GM23248 (cell line): ENCODE measurements around the gene TRPM3. TPM values are rescaled to one million over a fixed set of nuclear protein-coding genes. Genes with fewer than 3 reads are reported as not detected.
A peak's percentile ranks its signal among the peaks of the same experiment; 100 is the strongest.

Experiments
- DNase-seq: peaks from one replicate; pipeline ENCODE4 v3.0.0-alpha.2; 2015
- H2AFZ ChIP-seq: fragments of 200-600 bp; sonication (generic); 2 replicates; pipeline ENCODE4 v1.6.1; 2016; ENCODE audit warnings: antibody characterized with exemption
- H3F3A ChIP-seq: fragments of 200-600 bp; sonication (generic); 2 replicates; pipeline ENCODE4 v1.6.1; 2016; ENCODE audit warnings: mild to moderate bottlenecking, antibody characterized with exemption, mixed run types; ENCODE audit not compliant: insufficient read depth
- H3K27ac ChIP-seq: fragments of 200-600 bp; sonication (generic); 2 replicates; pipeline ENCODE4 v1.5.1; 2016; ENCODE audit warnings: mild to moderate bottlenecking
- H3K27me3 ChIP-seq: fragments of 200-600 bp; sonication (generic); replicated peaks from 2 replicates; pipeline ENCODE4 v1.6.1; 2016; ENCODE audit warnings: mild to moderate bottlenecking; ENCODE audit not compliant: insufficient read depth
- H3K36me3 ChIP-seq: fragments of 200-600 bp; sonication (generic); 2 replicates; pipeline ENCODE4 v1.6.1; 2016; ENCODE audit warnings: low read depth, mild to moderate bottlenecking
- H3K4me1 ChIP-seq: fragments of 200-600 bp; sonication (generic); 2 replicates; pipeline ENCODE4 v1.6.1; 2016; ENCODE audit warnings: mild to moderate bottlenecking; ENCODE audit not compliant: insufficient read depth
- H3K4me2 ChIP-seq: fragments of 200-600 bp; sonication (generic); one replicate; pipeline ENCODE4 v1.6.1; 2016; ENCODE audit warnings: mild to moderate bottlenecking; ENCODE audit not compliant: unreplicated experiment
- H3K4me3 ChIP-seq: fragments of 200-600 bp; sonication (generic); 2 replicates; pipeline ENCODE4 v1.5.1; 2016; ENCODE audit warnings: mild to moderate bottlenecking
- H3K79me2 ChIP-seq: fragments of 200-600 bp; sonication (generic); 2 replicates; pipeline ENCODE4 v1.6.1; 2016; ENCODE audit warnings: mild to moderate bottlenecking; ENCODE audit not compliant: insufficient read depth
- H3K9ac ChIP-seq: fragments of 200-600 bp; sonication (generic); 2 replicates; pipeline ENCODE4 v1.6.1; 2016; ENCODE audit warnings: mild to moderate bottlenecking
- H3K9me2 ChIP-seq: fragments of 200-600 bp; sonication (generic); 2 replicates; pipeline ENCODE4 v1.6.1; 2016; ENCODE audit warnings: mixed run types, mild to moderate bottlenecking, moderate library complexity; ENCODE audit not compliant: insufficient read depth
- H3K9me3 ChIP-seq: fragments of 200-600 bp; sonication (generic); one replicate; pipeline ENCODE4 v1.6.1; 2017; ENCODE audit warnings: low read depth
- H4K20me1 ChIP-seq: fragments of 200-600 bp; sonication (generic); 2 replicates; pipeline ENCODE4 v1.6.0; 2016; ENCODE audit not compliant: insufficient read depth
- EZH2 ChIP-seq: fragments of 200-600 bp; sonication (generic); IDR thresholded peaks from 2 replicates; pipeline ENCODE4 v1.6.1; 2018; ENCODE audit warnings: antibody characterized with exemption, mild to moderate bottlenecking; ENCODE audit not compliant: insufficient read depth, poor library complexity, severe bottlenecking
- EZH2phosphoT487 ChIP-seq: fragments of 200-600 bp; sonication (generic); IDR thresholded peaks from 2 replicates; pipeline ENCODE4 v1.6.1; 2018; ENCODE audit warnings: antibody characterized with exemption, moderate library complexity, mild to moderate bottlenecking, low read depth; ENCODE audit not compliant: insufficient read depth
- WGBS, 2 experiments: methylation state at CpG; one replicate each; pipeline ENCODE4 v1.1.6; 2015 to 2017; ENCODE audit warnings: low lambda C conversion rate in 2 of 2, low coverage in 1 of 2; ENCODE audit errors: missing lambda C conversion rate in 2 of 2; 5-methylcytosine and 5-hydroxymethylcytosine counted together
- in situ Hi-C: fragments of 300-500 bp; cut with MboI; formaldehyde crosslinking; loops from 2 replicates; pipeline ENCODE4 v1.15.0; 2020
- polyA plus RNA-seq: library from polyadenylated mRNA; unstranded; fragments of >200 nt; fragmentation: Nextera tagmentation; extraction: Ambion mirVana; gene quantifications from 2 replicates; pipeline ENCODE4 v1.2.1, GENCODE V29; 2016
- total RNA-seq: library from RNA; depleted of rRNA; stranded (reverse); fragments of >200 nt; shearing (Covaris generic); gene quantifications from 2 replicates; pipeline ENCODE4 v1.2.3, GENCODE V29; 2014

The TRPM3 gene
- total and polyA plus RNA-seq, 2 experiments from 2014 or later, result not detected

DNA sequence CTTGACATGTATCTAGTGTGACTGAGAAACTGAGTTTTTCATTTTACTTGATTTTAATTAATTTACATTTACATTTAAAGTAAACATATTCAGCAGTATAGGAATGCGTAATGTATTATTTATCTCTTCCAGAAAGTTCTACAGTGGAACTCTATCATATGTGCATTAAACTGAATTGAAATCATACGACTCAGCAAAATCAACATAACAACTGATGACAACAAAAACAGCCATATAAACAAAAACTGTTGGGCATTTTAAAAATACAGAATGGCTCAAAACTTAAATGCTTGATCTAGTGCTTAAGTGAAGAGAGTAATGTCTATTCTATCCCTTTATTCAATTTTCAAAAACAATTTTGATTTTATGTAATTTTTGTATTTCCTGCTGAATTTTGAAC is 134.4 kb downstream of the TRPM3 start:
- no peak overlapping the region for H3K4me2 ChIP-seq
- H3K9ac ChIP-seq, result no peak overlapping the region
- no peaks in the 10 kb centered on the region for H3K36me3 ChIP-seq
- 87 to 88% methylated on average over 2 of the region's 2 CpGs for WGBS, 2 experiments
- H3F3A ChIP-seq, result peaks cover 17% of the 10 kb centered on the region
- TF ChIP-seq EZH2, result no peak
- no peak for TF ChIP-seq EZH2phosphoT487
- no peak for DNase-seq
- in situ Hi-C loops, result no loop called here
- no peaks in the 10 kb centered on the region for H4K20me1 ChIP-seq
- no peaks in the 10 kb centered on the region for H3K79me2 ChIP-seq
- no peaks in the 10 kb centered on the region for H3K9me3 ChIP-seq
- peaks cover 24% of the 10 kb centered on the region for H3K4me1 ChIP-seq
- H3K9me2 ChIP-seq, result no peaks in the 10 kb centered on the region
- no peak overlapping the region for H2AFZ ChIP-seq
- H3K27me3 ChIP-seq, result no peaks in the 10 kb centered on the region
- H3K27ac ChIP-seq, result peak overlapping the region; percentile 77; the same call in 1 of the 2 replicates
- no peak overlapping the region for H3K4me3 ChIP-seq

DNA sequence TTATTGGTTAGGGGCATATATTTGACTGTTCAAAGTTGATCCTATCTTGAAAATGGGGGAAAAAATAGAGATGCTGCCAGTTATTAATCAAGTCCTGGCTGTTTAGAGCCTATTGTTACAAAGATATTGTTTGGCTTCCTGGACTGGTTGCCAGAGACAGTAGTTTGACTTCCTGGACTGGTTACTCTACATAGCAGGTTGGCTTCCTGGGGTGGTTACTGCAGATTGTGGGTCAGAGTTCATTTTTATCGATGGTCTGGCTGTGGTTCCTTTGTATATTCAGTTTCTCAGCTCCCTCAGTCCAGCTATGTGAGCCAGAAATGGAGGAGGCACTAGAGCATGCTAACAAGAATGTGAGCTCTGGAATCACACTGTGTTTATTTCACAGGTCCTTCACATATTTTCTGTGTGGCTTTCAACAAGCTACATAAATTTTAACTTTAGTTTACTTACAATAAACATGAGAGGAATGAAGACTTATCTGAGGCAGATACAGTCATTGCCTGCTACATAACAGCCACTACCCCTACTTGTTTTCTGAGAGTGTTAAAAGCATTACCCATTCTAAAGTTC is 137.6 kb downstream of the TRPM3 start:
- H3K4me3 ChIP-seq, result no peak overlapping the region
- H3K4me2 ChIP-seq, result no peak overlapping the region
- peaks cover 24% of the 10 kb centered on the region for H3K4me1 ChIP-seq
- 12 to 26% methylated on average over 1 of the region's 1 CpG for WGBS, 2 experiments
- H3K9ac ChIP-seq, result no peak overlapping the region
- no peaks in the 10 kb centered on the region for H3K79me2 ChIP-seq
- no peaks in the 10 kb centered on the region for H3K27me3 ChIP-seq
- no peaks in the 10 kb centered on the region for H3K9me2 ChIP-seq
- in situ Hi-C loops, result no loop called here
- TF ChIP-seq EZH2phosphoT487, result no peak
- no peak for TF ChIP-seq EZH2
- no peak overlapping the region for H3K27ac ChIP-seq
- no peak overlapping the region for H2AFZ ChIP-seq
- no peaks in the 10 kb centered on the region for H3K9me3 ChIP-seq
- no peaks in the 10 kb centered on the region for H3K36me3 ChIP-seq
- H3F3A ChIP-seq, result peaks cover 11% of the 10 kb centered on the region
- no peaks in the 10 kb centered on the region for H4K20me1 ChIP-seq
- no peak for DNase-seq

GRCh38 chr9:70981312-70981711 is 140.1 kb downstream of the TRPM3 start:
- Histone ChIP-seq H3K9me2 (no peaks in the 10 kb centered on the region), H3K4me1 (peaks cover 6% of the 10 kb centered on the region; the same call in 1 of the 2 replicates), H3K36me3 (no peaks in the 10 kb centered on the region), H3K79me2 (no peaks in the 10 kb centered on the region), H3K27me3 (no peaks in the 10 kb centered on the region), H2AFZ (no peak overlapping the region), H3K27ac (no peak overlapping the region), H3K9me3 (no peaks in the 10 kb centered on the region), H3K4me3 (no peak overlapping the region), H3K4me2 (no peak overlapping the region), H3F3A (no peaks in the 10 kb centered on the region), H3K9ac (no peak overlapping the region), H4K20me1 (no peaks in the 10 kb centered on the region)
- DNase-seq, result no peak
- WGBS, 2 experiments, result 33 to 34% methylated on average over 1 of the region's 1 CpG
- in situ Hi-C loops, result no loop called here
- TF ChIP-seq EZH2, result no peak
- no peak for TF ChIP-seq EZH2phosphoT487

DNA sequence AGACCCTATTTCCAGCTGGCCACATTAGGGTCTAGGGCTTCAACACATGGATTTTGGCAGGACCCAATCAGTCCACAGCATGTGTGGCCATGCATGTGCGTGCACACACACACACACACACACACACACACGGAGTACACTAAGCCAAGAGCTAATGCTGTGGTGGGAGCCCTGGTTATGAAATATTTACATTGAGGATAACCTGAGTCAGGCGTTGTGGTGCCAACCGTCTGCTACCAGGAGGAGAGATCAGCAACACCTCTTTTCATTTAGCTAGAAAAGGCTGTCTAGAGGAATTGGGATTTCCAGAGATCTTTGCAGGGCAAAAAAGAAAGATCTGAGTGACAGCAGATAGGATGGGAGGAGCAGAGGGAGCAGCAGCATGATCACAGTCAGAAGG is 141.5 kb downstream of the TRPM3 start:
- H3K9ac ChIP-seq, result peak overlapping the region; percentile 0; the same call in 1 of the 2 replicates
- no peaks in the 10 kb centered on the region for H3K27me3 ChIP-seq
- 21 to 29% methylated on average over 4 of the region's 4 CpGs for WGBS, 2 experiments
- H3F3A ChIP-seq, result no peaks in the 10 kb centered on the region
- peak overlapping the region; percentile 68 for H2AFZ ChIP-seq
- no peaks in the 10 kb centered on the region for H4K20me1 ChIP-seq
- no peaks in the 10 kb centered on the region for H3K9me2 ChIP-seq
- H3K4me2 ChIP-seq, result peak overlapping the region; percentile 13
- no peaks in the 10 kb centered on the region for H3K36me3 ChIP-seq
- peak; percentile 50 for DNase-seq
- H3K27ac ChIP-seq, result no peak overlapping the region
- TF ChIP-seq EZH2phosphoT487, result no peak
- no peak for TF ChIP-seq EZH2
- H3K4me1 ChIP-seq, result peaks cover 6% of the 10 kb centered on the region; the same call in 1 of the 2 replicates
- in situ Hi-C loops, result no loop called here
- H3K9me3 ChIP-seq, result no peaks in the 10 kb centered on the region
- no peaks in the 10 kb centered on the region for H3K79me2 ChIP-seq
- no peak overlapping the region for H3K4me3 ChIP-seq
